Measurements from ENCODE around the gene HIVEP3.

Gene HIVEP3

DNA sequence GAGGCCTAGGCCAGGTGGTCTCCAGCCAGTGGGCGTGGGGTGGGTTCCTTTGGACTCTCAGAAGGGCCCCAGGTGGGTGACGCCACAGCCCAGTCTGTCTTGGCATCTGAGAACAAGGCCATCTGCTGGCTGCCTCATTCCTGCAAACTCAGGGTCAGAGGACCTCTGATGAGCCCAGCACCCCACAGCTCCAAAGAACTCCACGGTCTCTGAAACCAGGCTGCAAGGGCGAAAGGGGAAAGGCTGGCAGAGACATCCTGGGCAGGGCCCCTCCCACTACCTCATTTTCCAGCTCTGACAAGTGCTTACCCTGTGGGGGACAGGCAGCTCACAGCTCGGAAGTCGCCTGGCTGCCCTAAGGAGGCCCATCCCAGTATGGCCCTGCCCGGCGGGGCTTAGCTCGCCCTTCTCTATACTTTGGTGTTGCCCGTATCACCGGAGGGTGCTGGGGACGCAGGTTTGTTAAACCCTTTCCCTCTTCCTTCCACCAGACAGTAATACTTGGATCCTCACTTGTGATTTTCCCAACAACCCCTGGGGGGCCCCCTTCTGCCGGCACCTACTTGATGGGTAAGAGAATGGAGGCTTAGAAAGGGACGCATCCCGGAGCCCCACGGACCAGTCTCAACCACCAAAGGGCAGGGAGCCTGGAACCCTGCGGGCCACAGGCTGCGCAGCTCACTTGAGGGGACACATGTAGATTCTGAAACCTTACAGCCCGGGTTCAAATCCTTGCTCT lies 423.3 kb downstream of the HIVEP3 start:
- DNase-seq (ENCODE audit: low spot score) = peak; percentile 52

DNA sequence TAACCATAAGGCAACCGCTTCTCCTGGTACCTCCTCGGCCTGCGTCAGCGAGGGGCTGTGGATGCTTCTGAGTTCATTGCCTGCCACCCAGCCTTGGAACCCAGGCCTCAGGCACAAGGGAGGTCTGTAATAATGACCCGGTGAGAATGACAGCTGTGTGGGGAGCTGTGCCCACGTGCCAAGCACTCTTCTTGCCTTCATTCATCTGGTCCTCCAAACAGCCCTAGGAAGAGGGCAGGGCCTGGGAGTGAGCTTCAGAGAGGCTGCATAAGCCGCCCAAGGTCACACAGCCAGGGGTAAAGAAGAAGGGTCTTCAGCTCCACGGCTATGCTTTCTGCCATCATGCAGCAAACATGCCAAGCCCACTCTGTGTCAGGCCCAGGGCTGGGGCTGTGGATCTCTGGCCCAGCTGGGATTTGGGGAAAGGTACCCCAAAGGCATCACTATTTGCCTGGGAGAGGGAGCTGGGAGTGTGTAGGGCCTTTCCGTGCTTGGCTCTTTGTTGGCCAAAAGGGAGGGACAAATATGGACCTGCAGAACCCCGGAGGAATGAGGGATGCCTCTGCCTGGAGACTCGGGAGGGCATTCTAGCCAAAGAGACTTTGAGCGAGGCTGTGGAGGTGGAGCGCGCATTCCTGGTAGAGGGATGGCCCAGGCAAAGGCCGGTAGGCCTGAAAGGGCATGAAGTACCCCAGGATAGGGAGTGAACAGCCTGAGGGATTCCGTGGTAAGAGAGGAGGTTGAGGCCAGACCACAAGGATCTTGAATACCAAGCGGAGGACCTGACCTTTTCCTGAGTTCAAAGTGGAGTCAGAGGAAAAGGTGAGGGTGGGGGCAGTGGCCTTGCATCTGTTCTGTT lies 424.1 kb downstream of the HIVEP3 start:
- no peak for DNase-seq (ENCODE audit: low spot score)

DNA sequence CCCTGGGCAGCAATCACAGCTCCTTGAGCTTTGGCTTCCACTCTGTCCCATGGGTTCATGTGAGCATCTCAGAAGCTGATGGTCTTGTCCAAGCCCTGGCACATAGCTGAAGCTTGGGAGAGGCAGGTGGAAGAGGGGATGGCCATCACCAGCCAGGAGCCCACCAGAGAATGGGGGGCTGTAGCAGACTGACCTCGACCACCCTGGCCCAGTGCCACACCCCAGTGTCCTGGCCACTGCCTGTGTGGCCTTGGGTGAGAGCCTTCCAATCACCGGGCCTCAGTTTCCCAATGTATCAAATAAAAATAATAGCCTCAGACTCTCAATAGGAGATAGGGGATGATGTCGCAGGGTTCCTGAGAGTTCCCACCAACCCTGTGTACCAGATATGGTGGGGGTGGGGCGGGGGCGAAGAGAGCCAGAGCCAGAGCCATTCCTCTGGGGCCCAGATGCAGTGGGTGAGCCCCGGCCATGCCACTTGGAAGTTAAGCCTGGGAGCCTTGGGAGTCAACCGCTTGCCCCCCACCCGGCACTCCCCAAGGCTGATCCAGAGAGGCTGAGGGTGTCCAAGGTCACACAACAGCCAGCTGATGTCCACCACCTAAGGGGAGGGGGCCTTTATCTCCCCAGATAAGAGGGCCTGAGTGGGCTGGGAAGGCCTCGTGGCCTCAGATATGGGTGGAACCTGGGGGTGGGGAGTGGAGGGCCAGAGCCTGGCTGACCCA lies 424.9 kb downstream of the HIVEP3 start:
- no peak for DNase-seq (ENCODE audit: low spot score)

DNA sequence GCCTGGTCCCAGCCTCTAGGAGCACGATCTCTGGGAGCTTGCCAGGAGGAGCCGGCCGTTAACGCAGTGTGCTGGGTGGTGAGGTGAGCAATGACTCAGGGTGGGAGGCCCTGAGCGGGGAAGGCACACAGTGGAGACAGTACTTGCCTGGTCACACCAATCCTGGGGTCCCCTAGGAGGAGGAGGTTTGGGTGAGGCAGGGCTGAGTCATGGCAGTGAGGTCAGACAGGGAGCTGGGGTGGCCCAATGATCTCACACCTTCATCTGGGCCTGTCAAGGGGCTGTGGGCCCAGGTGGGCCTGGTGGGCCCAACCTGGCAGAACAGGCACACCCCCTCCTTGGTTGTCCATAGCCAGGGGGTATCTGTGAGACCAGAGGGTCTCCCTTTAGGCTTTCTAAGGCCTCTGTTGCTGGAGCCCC lies 425.6 kb downstream of the HIVEP3 start:
- DNase-seq (ENCODE audit: low spot score) = no peak

DNA sequence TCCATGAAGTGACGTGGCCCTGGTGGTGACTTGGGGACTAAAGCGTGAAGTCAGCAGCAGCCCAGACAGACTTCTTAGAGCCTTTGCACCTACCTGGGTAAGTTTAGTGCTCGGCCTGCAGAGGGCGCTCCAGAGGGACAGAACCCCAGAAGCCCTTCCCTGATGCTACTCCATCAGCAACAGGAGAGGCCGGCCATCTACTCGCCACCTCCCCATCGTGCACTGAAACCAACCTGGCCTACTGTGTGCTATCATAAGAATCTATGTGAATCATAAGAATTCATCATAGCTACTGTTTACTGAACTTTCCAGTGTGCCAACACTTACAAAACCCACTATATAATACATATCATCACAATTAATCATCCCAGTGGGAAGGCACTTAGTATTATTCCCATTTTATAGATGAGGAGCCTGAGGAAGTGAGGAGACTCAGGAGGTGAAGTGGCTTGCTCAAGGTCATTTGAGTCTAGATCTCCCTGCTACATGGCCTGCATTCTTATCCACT lies 426.3 kb downstream of the HIVEP3 start:
- peak; percentile 44 for DNase-seq (ENCODE audit: low spot score)

DNA sequence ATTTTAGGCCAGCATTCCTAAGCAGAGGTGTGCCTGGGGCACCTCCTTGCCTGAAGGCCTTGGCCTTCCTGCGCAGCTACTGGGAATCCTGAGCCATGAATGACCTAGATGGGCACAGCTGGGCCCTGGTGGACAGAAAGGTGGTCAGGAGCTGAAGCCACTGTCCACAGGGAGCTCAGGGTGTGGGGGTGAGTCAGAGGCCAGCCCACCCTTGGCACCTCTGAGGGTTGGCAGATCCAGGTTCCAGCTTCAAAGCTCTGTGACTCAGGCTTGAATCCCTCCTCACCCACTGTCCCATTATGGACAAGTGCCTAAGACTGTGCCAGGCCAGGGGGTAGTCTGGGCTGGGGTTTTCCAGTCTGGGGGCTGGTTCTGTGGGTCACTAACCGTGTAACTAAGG lies 427.8 kb downstream of the HIVEP3 start:
- DNase-seq (ENCODE audit: low spot score) = no peak

DNA sequence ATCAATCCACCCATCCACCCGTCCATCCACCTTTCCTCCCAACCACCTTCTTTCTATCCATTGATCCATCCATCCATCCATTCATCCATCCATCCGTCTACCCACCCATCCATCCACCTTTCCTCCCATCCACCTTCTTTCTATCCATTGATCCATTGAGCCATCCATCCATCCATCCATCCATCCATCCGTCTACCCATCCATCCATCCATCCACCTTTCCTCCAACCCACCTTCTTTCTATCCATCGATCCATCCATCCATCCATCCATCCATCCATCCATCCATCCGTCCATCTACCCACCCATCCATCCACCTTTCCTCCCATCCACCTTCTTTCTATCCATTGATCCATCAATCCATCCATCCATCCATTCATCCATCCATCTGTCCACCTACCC lies 429.2 kb downstream of the HIVEP3 start:
- DNase-seq (ENCODE audit: low spot score) = no peak

DNA sequence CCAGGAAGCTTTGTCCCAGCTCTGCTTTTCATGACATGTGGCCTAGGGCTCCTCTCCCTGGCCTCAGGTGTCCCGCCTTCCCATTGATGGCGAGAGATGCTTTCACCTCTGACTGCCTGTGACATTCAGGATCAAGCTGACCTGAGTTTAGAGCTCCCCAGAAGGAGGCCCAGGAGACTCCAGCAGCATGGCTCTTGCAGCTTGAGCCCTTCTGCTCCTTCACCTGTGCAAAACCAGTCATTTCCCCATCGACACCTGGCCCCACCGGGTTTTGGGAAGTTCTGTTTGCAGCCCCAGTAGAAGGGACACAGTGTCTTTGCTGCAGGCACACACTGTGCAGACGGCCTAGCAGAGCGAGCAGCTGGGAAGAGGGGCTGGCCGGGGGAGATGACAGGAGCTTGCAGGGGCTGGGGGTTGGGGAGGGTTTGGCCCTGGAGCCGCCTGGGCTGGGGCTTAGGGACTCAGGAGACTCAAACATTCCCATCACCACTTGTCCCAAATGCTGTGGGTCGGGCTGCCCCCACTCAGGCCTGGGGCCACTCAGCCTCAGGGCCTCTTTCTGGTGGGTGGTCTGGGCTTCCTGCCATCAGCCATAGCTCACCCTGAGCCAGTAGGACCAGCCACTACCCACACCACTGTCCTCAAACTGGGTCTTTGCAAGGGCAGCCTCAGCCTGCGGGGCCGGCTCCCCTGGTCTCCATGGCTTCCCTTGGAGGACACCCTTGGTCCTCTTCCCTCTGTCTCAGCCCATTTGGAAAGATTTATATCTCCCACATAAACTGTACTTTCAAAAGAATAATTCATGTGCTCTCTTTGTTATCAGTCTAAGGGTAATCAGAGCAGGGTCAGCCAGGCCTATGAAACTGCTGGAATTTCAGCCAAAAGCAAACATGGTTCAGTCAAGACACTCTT lies 430.4 kb downstream of the HIVEP3 start:
- no peak for DNase-seq (ENCODE audit: low spot score)

DNA sequence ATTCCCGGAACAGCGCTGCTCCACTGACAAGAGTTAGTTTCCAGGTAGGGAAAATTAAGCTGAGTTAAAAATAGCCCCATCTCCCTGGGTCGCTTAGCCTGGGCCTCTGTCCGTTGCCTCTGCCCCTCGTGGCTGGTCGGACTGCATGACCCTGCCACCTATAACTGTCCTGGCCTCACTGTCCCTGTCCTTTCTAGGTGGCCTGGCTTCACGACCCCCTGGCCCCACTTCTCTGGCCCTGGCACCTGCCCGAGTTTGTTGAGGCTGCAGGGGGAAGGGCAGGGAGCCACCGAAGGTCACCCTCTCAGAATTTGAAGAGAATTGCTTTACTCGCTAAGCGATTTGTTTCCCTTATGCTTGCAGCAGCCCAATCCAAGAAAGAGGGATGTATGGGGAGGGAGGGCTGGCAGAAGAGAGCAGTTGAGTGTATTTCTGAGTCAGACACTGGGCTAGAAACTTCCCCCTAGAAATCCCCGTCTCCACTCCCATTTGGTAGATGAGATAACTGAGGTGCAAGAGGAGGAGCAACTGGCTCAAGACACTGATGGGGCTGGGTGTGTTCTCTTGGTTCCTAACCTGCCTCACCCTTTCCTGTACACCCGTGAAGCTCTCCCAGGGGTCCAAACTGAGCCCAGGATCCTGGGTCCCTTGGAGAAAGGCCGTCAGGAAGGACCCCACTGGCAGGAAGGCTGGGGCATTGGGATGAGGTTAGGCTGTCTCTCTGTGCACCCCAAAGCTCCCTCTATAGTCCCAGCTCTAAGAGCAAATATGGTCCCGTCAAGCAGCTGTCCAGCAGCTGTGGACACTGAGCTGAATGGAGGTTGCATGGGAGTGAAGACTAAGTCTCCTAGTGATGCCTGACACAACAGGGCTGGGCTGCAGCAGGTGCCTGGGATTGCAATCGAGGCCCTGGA lies 431.3 kb downstream of the HIVEP3 start:
- DNase-seq (ENCODE audit: low spot score) = no peak

DNA sequence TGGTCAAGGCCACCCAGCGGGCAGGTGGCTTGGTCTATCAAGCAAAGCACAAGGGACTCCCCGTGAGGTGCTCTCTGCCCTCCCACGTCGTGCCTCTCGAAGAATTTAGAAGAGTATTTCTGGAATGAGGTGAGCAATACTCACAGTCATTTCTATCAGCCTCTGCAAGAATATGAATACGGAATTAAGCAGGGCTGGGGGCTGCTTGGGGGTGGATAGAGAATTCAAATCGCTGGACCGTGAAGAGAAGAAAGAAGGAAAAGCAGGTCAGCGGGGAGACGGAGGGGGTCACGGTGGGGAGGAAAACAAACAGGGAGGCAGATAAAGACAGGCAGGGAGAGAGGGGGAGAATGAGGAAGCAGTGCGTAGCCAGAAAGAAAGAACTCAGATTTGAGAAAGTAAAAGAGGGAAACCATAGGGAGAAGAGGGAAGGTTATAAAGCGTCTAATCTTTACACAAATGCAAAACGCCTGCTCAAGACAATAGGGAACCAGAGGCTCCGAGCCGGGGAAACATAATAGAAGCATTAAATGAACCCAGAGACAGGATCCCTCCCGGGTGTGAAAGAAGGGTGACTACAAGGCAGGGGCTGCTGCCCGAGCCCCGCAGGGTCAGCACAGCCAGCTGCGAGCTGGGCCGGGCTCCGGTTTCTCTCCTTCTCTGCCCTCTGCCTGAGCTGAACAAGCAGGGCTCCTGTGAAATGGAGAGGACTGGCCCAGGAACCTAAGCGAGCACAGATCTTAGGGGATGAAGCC lies 432.2 kb downstream of the HIVEP3 start:
- no peak for DNase-seq (ENCODE audit: low spot score)

DNA sequence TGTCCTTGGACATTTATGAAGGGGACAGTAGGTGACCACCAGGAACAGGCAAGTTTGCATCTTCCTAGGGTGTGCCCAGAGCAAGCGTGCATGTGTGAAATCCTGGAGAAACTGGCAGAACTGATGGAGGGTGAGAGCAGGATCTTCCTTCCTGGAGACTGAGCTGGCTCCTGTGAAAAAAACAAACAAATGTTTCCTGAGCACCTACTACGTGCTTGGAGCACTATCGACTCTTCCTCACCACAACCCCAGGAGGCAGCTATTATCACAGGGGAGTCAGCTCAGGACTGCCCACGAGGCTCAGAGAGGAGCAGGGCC lies 432.7 kb downstream of the HIVEP3 start:
- DNase-seq (ENCODE audit: low spot score) = no peak

DNA sequence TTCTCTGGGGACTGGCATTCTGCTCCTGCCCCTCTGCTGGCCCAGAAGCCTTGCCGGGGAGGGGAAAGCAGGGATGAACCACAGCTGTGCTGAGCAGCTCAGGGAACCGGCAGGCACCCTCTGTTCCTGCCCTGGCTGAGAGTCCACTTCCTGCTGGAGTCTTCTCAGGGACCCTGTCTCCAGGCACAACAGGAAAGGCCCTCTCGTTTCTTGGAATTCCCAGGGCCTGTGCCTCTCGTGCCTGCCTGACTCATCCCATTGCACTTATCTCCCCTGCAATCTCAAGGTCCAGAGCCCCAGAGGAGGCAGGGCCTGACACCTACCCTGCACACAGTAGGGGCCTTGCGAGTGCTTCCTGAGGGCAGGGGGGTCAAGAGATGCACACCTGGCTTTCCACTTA lies 433.1 kb downstream of the HIVEP3 start:
- DNase-seq (ENCODE audit: low spot score) = no peak

DNA sequence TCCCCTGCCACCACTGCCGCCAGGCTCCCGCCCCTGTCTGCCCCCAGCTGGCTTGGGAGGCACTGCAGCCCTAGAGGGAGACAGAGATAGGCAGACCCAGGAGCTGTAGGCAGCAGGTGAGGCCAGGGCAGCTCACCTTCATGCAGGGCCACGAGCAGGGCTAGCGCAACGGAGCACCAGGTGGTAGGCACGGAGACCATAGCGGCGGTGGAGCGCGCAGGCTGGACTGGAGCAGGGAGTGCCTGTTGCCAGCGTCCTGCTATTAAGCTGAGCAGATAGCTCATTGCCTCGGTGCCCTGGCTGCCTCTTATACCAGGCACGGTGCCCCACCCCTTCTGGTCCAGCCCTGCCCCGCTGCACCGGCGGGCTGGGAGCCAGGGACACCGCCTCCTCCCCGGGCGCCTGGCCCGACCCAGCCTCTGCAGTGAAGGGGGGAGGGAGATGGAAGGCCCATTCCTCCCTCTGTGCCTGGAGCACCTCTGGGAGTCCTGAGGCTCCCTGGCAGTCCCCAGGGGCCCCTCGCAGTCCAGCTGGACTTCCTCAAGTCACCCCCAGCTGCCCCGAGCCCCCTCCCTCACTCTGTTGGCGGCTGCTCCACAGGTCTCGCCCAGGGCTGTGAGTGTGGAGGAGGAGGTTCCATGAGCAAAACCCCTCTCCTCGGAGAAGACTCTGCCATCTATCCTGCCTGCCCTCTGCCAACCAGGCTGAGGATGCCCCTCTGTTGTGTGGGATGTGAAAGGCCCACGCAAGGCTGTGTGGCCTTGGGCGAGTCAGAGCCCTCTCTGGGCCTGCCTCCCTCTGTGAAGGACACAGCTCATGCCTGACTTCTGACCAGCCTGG lies 434.1 kb downstream of the HIVEP3 start, which contains the start of gene EDN2:
Gene EDN2, minus strand, starts transcription at position 282 of the 840 bp plus-strand sequence. Its CDS starts 82 bp downstream, at position 200.
- peak; percentile 53 for DNase-seq (ENCODE audit: low spot score)

DNA sequence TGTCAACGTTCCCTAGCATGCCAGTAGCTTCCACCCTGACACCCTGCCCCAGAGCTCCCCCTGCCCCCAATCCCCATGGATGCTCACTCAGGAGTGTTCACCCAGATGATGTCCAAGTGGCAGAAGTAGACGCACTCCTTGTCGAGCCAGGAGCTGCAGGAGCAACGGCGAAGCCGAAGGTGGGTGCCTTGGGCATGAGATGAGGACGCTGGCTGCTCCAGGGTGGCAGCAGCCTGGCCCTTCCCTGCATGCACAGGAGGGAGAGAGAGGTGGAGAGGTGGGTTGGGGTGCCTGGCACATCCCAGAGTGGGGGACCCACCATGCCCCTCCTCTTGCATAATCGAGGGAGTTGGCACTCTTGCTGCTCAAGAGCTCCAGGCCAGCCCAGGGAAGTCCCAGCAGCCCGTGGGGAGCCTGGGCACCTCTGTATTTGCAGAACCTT lies 434.7 kb downstream of the HIVEP3 start:
- DNase-seq (ENCODE audit: low spot score) = no peak

DNA sequence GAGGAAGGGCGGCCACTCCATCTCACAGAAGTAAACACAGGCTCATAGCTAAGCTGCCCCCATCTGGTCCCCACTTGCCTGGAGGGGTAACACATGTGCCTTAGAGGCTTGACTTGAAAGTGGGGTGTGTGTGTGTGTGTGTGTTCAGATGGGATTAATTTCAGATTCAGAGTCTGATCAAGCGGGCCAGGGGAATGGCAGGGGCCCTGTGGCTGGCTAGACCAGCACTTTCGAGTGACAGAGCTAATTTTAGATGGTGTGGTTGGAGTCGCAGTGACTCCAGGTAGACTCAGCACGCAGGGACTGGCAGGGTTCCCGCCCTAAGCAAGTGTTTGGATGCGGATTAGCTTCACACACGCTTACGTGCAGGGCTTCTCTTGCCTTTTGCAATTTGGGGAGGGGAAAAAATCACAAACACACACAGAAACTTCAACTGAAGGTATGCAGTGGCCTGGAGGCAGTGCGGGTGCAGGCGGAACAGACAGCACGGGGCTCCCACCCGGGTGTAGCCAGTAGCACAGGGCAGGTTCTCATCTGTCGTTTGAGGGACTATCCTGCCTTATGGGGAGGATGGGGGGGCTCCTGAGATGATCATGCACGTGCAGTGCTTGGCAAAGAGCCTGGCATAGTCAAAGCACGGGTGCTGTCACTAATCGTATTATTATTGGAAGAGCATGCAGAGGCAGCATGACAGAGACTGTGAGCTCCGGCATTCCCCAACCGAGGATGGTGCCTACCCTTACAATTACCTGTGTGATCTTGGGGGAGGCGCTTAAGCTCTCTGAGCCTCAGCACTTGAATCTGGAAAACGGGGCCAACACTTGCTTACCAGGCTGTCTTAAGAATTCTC lies 435.5 kb downstream of the HIVEP3 start:
- peak; percentile 40 for DNase-seq (ENCODE audit: low spot score)

DNA sequence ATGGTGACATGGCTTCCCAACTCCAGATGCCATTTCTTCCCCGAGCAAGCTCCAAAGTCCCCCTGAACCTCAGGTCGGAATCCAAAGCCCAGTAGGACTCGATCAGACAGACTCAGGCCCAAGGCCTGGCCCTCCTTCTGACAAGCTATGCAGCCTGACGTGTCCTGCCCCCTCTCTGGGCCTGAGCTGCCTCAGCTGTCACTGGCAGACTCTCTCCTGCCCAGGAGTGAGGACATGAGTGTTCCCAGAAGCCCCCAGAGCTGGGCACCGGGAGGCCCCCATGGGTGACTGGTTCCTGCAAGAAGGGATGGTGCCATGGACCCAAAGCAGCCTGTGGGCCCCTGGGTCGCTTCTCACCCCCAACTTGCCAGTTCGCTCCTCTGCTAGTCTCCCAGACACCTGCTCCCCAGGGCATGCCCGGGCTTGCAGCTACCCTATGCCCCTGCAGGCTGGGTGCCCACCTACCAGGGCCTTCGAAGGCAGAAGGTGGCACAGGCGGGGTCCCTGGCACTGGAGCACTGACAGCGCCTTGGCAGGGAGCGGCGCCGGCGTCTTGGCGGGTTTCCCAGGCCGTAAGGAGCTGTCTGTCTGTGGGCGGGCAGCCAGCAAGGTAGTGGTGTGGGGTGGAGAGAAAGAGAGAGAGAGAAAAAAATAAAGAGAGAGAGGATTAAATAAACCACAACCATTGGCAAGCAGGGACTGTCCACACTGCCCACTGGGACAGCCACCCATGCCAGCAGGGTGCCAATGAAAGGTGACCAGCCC lies 436.5 kb downstream of the HIVEP3 start:
- DNase-seq (ENCODE audit: low spot score) = peak; percentile 85
